HCT116 (cell line): ENCODE measurements around the gene DTNB. TPM values are rescaled to one million over a fixed set of nuclear protein-coding genes. Genes with fewer than 3 reads are reported as not detected.

Experiments used
- ATAC-seq: fragments of 200-7000 bp; cut with Tn5 transposase; 2 replicates; pipeline ENCODE4 v1.9.1; 2020; ENCODE audit warnings: mild to moderate bottlenecking, moderate library complexity
- BruUV-seq: library from RNA; stranded (reverse); fragments of 400-500 nt; replicated peaks from 2 replicates; lab custom pipeline; 2021; lab: Mats Ljungman, UMichigan
- CTCF ChIA-PET: fragments of 300-600 bp; sonication (Branson Sonifier 250); formaldehyde crosslinking; loops from one replicate; lab custom pipeline; 2021; ENCODE audit warnings: antibody characterized with exemption; lab: Charles Lee
- POLR2A ChIA-PET: fragments of 300-600, 350-600 bp; sonication (Branson Sonifier 250); formaldehyde crosslinking; loops from one replicate; lab custom pipeline; 2021; ENCODE audit warnings: antibody characterized with exemption; lab: Charles Lee
- RAD21 ChIA-PET, 2 experiments: fragments of 300-600 bp; sonication (Branson Sonifier 250); formaldehyde crosslinking; loops; one replicate each; lab custom pipeline; 2023; ENCODE audit warnings: low total read pairs in 2 of 2; ENCODE audit not compliant: uncharacterized antibody in 2 of 2, unreplicated experiment in 2 of 2, low non-redundant PET in 1 of 2; lab: Charles Lee
- DNase-seq: peaks from one replicate; pipeline ENCODE4 v3.0.0-alpha.2; 2010; ENCODE audit warnings: low read depth, low spot score
- H2AFZ ChIP-seq: fragments of 200-600 bp; shearing (Covaris generic), sonication (generic); 2 replicates; pipeline ENCODE4 v1.6.1; 2017; ENCODE audit warnings: low read depth, mixed run types, mixed read lengths, antibody characterized with exemption, low read length; ENCODE audit not compliant: poor library complexity, severe bottlenecking
- H3K27ac ChIP-seq: 2 replicates; pipeline ENCODE4 v1.5.1; 2012; ENCODE audit warnings: low read depth, low read length
- H3K27me3 ChIP-seq: fragments of 200-600 bp; sonication (generic); 2 replicates; pipeline ENCODE4 v1.6.1; 2016; ENCODE audit warnings: mixed run types, low read length, mixed read lengths; ENCODE audit not compliant: insufficient read depth
- H3K36me3 ChIP-seq, 2 experiments: fragments of 200-500 bp in 1 of 2; fragments of 200-600 bp in 1 of 2; sonication (Bioruptor generic) in 1 of 2; sonication (generic) in 1 of 2; 2 replicates each; pipeline versions ENCODE4 v1.5.1 to v1.6.1; 2014 to 2016; ENCODE audit warnings: low read length in 2 of 2, inconsistent platforms in 1 of 2, mixed read lengths in 1 of 2, mixed run types in 1 of 2; ENCODE audit not compliant: insufficient read depth in 2 of 2, control insufficient read depth in 1 of 2
- H3K4me1 ChIP-seq, 2 experiments: fragments of 200-600 bp in 1 of 2; sonication (generic) in 1 of 2; 2 replicates each; pipeline versions ENCODE4 v1.5.1 to v1.6.1; 2012 to 2017; ENCODE audit warnings: low read length in 2 of 2, inconsistent platforms in 1 of 2, mild to moderate bottlenecking in 1 of 2, mixed read lengths in 1 of 2, mixed run types in 1 of 2, moderate library complexity in 1 of 2; ENCODE audit not compliant: insufficient read depth in 2 of 2, control insufficient read depth in 1 of 2
- H3K4me2 ChIP-seq: fragments of 200-600 bp; sonication (generic); 2 replicates; pipeline ENCODE4 v1.6.1; 2017; ENCODE audit warnings: mixed run types, low read length, mixed read lengths
- H3K4me3 ChIP-seq, 2 experiments: fragments of 200-600 bp in 1 of 2; sonication (generic) in 1 of 2; replicated peaks in 1 of 2; 2 replicates each; pipeline ENCODE4 v1.5.1; 2011 to 2016; ENCODE audit warnings: low read length in 2 of 2, control low read depth in 1 of 2, low read depth in 1 of 2, mild to moderate bottlenecking in 1 of 2, mixed read lengths in 1 of 2, mixed run types in 1 of 2
- H3K79me2 ChIP-seq: fragments of 200-600 bp; sonication (generic); 2 replicates; pipeline ENCODE4 v1.6.1; 2017; ENCODE audit warnings: mild to moderate bottlenecking, mixed run types, low read length, moderate library complexity, mixed read lengths; ENCODE audit not compliant: insufficient read depth
- H3K9ac ChIP-seq: fragments of 200-600 bp; sonication (generic); 2 replicates; pipeline ENCODE4 v1.6.1; 2016; ENCODE audit warnings: low read length, mixed read lengths
- H3K9me2 ChIP-seq: fragments of 200-600 bp; sonication (generic), shearing (Covaris generic); 2 replicates; pipeline ENCODE4 v1.6.1; 2017; ENCODE audit warnings: mixed run types, mild to moderate bottlenecking, moderate library complexity; ENCODE audit not compliant: insufficient read depth
- H3K9me3 ChIP-seq, 2 experiments: fragments of 200-500 bp in 1 of 2; fragments of 200-600 bp in 1 of 2; sonication (Bioruptor generic) in 1 of 2; sonication (generic) in 1 of 2; 2 replicates each; pipeline ENCODE4 v1.6.1; 2014 to 2017; ENCODE audit warnings: low read length in 2 of 2, mixed read lengths in 2 of 2, inconsistent platforms in 1 of 2, low read depth in 1 of 2, mild to moderate bottlenecking in 1 of 2, mixed run types in 1 of 2, moderate library complexity in 1 of 2; ENCODE audit not compliant: control insufficient read depth in 1 of 2, insufficient read depth in 1 of 2
- H4K20me1 ChIP-seq: fragments of 200-600 bp; sonication (generic), shearing (Covaris generic); 2 replicates; pipeline ENCODE4 v1.6.1; 2017; ENCODE audit warnings: mixed run types, mild to moderate bottlenecking, moderate library complexity; ENCODE audit not compliant: insufficient read depth
- ATF3 ChIP-seq: IDR thresholded peaks from 2 replicates; pipeline ENCODE4 v1.6.1; 2012
- CEBPB ChIP-seq: IDR thresholded peaks from 2 replicates; pipeline ENCODE4 v1.6.1; 2012; ENCODE audit warnings: low read depth
- EGR1 ChIP-seq: IDR thresholded peaks from 2 replicates; pipeline ENCODE4 v1.6.1; 2012; ENCODE audit warnings: low read depth
- ELF1 ChIP-seq: IDR thresholded peaks from 2 replicates; pipeline ENCODE4 v1.6.1; 2012; ENCODE audit warnings: low read depth, borderline replicate concordance
- EZH2 ChIP-seq: fragments of 200-600 bp; sonication (generic); IDR thresholded peaks from 2 replicates; pipeline ENCODE4 v1.6.1; 2017; ENCODE audit warnings: antibody characterized with exemption, mixed run types
- EZH2phosphoT487 ChIP-seq: fragments of 200-600 bp; IDR thresholded peaks from 2 replicates; pipeline ENCODE4 v1.6.1; 2018; ENCODE audit warnings: antibody characterized with exemption, borderline replicate concordance
- FOSL1 ChIP-seq: IDR thresholded peaks from 2 replicates; pipeline ENCODE4 v1.6.1; 2012; ENCODE audit warnings: low read depth
- POLR2AphosphoS5 ChIP-seq: IDR thresholded peaks from 2 replicates; pipeline ENCODE4 v1.6.1; 2011; ENCODE audit warnings: mild to moderate bottlenecking, low read depth, low read length, moderate library complexity
- SIN3A ChIP-seq: IDR thresholded peaks from 2 replicates; pipeline ENCODE4 v1.6.1; 2012; ENCODE audit warnings: low read depth
- SP1 ChIP-seq: IDR thresholded peaks from 2 replicates; pipeline ENCODE4 v1.6.1; 2012; ENCODE audit warnings: low read depth
- TCF7L2 ChIP-seq: IDR thresholded peaks from 2 replicates; pipeline ENCODE4 v1.7.0; 2011; ENCODE audit warnings: borderline replicate concordance, inconsistent platforms; ENCODE audit not compliant: insufficient read depth, insufficient read length; ENCODE audit errors: extremely low read depth
- YY1 ChIP-seq: IDR thresholded peaks from 2 replicates; pipeline ENCODE4 v1.6.1; 2011; ENCODE audit warnings: low read length, low read depth, moderate library complexity, mild to moderate bottlenecking; ENCODE audit not compliant: insufficient replicate concordance; ENCODE audit errors: extremely low read depth
- intact Hi-C: fragments of 100-400 bp; cut with micrococcal nuclease; formaldehyde crosslinking; loops from 2 replicates; pipeline ENCODE4 v1.10.0; 2022
- total RNA-seq: library from RNA; stranded (reverse); gene quantifications from one replicate; pipeline ENCODE4 v1.2.1, GENCODE V29; 2021; ENCODE audit not compliant: unreplicated experiment
- TF ChIP-seq, protein P1 (sequence below): IDR thresholded peaks from 2 replicates; pipeline ENCODE4 v1.6.1; 2012
- TF ChIP-seq, protein P2 (sequence below): IDR thresholded peaks from 2 replicates; pipeline ENCODE4 v1.6.1; 2012; ENCODE audit warnings: low read depth

The DTNB gene
- total RNA-seq, 1 experiment from 2014 or later = 30.2 TPM

GRCh38 chr2:25375989-25376545 lies 297.3 kb downstream of the DTNB start:
- ChIA-PET RAD21 (interaction anchor here in 1 of 2 experiments (1.0 kb wide), 1 partner anchor 14 kb away, joined by 3 read pairs; no protein-coding TSS in a partner anchor), CTCF (interaction anchor here (0.7 to 8.0 kb wide), 5 partner anchors 8 to 210 kb away, joined by 3 to 54 read pairs (median 4); no protein-coding TSS in a partner anchor), POLR2A (no interaction called here)
- no TSS peak for BruUV-seq
- Histone ChIP-seq H3K27me3 (no peaks in the 10 kb centered on the region), H3K27ac (no peak overlapping the region), H3K4me2 (peak overlapping the region; percentile 79), H3K9me3 (no peaks in the 10 kb centered on the region), H3K9ac (no peak overlapping the region), H4K20me1 (no peaks in the 10 kb centered on the region), H3K79me2 (no peaks in the 10 kb centered on the region), H2AFZ (no peak overlapping the region), H3K9me2 (no peaks in the 10 kb centered on the region), H3K36me3 (no peaks in the 10 kb centered on the region), H3K4me1 (peaks cover 12 to 19% of the 10 kb centered on the region in 2 experiments), H3K4me3 (no peak overlapping the region)
- TF ChIP-seq ELF1 = no peak
- no peak for TF ChIP-seq SIN3A
- TF ChIP-seq EGR1 = no peak
- no peak for TF ChIP-seq TCF7L2
- ATAC-seq (no peak), DNase-seq (no peak)
- intact Hi-C loops = no loop called here

GRCh38 chr2:25375371-25375988 lies 297.9 kb downstream of the DTNB start:
- H2AFZ ChIP-seq = no peak overlapping the region
- H3K9me3 ChIP-seq = no peaks in the 10 kb centered on the region
- H3K4me2 ChIP-seq = no peak overlapping the region
- no peaks in the 10 kb centered on the region for H3K36me3 ChIP-seq
- BruUV-seq = no TSS peak
- H3K4me1 ChIP-seq = peaks cover 12 to 19% of the 10 kb centered on the region in 2 experiments
- TF ChIP-seq ATF3 (no peak), YY1 (no peak), POLR2AphosphoS5 (no peak), SP1 (no peak), SIN3A (no peak), EZH2phosphoT487 (no peak), ELF1 (no peak), EZH2 (no peak), FOSL1 (no peak), CEBPB (no peak), EGR1 (no peak)
- TF ChIP-seq, protein P1, sequence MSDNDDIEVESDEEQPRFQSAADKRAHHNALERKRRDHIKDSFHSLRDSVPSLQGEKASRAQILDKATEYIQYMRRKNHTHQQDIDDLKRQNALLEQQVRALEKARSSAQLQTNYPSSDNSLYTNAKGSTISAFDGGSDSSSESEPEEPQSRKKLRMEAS = no peak
- TF ChIP-seq, protein P2, sequence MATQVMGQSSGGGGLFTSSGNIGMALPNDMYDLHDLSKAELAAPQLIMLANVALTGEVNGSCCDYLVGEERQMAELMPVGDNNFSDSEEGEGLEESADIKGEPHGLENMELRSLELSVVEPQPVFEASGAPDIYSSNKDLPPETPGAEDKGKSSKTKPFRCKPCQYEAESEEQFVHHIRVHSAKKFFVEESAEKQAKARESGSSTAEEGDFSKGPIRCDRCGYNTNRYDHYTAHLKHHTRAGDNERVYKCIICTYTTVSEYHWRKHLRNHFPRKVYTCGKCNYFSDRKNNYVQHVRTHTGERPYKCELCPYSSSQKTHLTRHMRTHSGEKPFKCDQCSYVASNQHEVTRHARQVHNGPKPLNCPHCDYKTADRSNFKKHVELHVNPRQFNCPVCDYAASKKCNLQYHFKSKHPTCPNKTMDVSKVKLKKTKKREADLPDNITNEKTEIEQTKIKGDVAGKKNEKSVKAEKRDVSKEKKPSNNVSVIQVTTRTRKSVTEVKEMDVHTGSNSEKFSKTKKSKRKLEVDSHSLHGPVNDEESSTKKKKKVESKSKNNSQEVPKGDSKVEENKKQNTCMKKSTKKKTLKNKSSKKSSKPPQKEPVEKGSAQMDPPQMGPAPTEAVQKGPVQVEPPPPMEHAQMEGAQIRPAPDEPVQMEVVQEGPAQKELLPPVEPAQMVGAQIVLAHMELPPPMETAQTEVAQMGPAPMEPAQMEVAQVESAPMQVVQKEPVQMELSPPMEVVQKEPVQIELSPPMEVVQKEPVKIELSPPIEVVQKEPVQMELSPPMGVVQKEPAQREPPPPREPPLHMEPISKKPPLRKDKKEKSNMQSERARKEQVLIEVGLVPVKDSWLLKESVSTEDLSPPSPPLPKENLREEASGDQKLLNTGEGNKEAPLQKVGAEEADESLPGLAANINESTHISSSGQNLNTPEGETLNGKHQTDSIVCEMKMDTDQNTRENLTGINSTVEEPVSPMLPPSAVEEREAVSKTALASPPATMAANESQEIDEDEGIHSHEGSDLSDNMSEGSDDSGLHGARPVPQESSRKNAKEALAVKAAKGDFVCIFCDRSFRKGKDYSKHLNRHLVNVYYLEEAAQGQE = no peak
- H3K79me2 ChIP-seq = no peaks in the 10 kb centered on the region
- ChIA-PET CTCF (interaction anchor here (1.1 to 8.0 kb wide), 4 partner anchors 9 to 209 kb away, joined by 3 to 54 read pairs (median 4); no protein-coding TSS in a partner anchor), RAD21 (interaction anchor here in 1 of 2 experiments (1.0 kb wide), 1 partner anchor 13 kb away, joined by 3 read pairs; no protein-coding TSS in a partner anchor), POLR2A (no interaction called here)
- intact Hi-C loops = no loop called here
- H3K27ac ChIP-seq = no peak overlapping the region
- no peak for ATAC-seq
- no peaks in the 10 kb centered on the region for H3K27me3 ChIP-seq
- no peak overlapping the region for H3K9ac ChIP-seq
- no peaks in the 10 kb centered on the region for H4K20me1 ChIP-seq
- DNase-seq = no peak
- H3K4me3 ChIP-seq = no peak overlapping the region
- no peaks in the 10 kb centered on the region for H3K9me2 ChIP-seq
